ENCODE measurements around the gene ABCC3. TPM values are rescaled to one million over a fixed set of nuclear protein-coding genes. Genes with fewer than 3 reads are reported as not detected.

ABCC3 gene
- total and polyA plus RNA-seq, 4 donors: 10.3 to 46.4 (median 32.0) TPM

DNA sequence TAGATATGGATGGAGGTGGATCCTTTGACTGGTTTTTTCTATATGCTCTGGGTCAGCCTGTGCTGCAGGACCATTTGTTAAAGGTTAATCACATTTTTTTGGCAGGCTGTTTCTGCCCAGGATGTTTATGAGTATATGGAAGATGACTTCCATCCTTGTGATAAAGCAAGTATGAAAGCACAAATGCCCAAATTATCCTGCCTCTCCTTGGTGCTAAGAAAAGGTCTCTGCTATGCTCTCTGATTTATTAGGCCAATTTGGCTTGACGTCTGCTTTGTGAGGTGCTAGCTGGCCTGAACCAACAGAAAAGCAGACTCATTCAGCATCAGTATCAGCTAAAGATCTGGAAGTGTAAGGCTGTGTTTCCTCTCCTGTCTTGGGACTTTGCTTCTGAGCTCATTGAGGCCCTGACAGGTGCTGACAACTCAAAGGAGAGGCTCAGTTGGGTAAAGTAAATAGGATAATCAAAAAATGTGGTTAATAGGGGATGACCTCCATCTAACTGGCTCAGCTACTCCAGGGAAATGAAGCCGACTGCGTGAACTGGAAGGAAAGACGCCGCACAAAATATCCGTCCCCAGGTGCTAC is 57.9 kb downstream of the ABCC3 start:
- Histone ChIP-seq H3K9me3 (ENCODE audit: control insufficient read depth in 4 of 4, insufficient read depth in 3 of 4, low read length in 3 of 4) (no peaks in the 10 kb centered on the region), H3K36me3 (ENCODE audit: control insufficient read depth in 4 of 4, insufficient read depth in 4 of 4, low read length in 4 of 4) (peaks cover 22 to 39% (median 26%) of the 10 kb centered on the region in 4 donors), H3K27me3 (ENCODE audit: control insufficient read depth in 3 of 3, insufficient read depth in 3 of 3, low read length in 2 of 3) (no peaks in the 10 kb centered on the region), H3K9ac (ENCODE audit: insufficient read depth in 1 of 2, low read length in 2 of 2) (no peak overlapping the region), H3K4me1 (ENCODE audit: control insufficient read depth in 5 of 5, insufficient read depth in 5 of 5, low read length in 5 of 5) (peaks cover 0 to 29% (median 11%) of the 10 kb centered on the region in 5 donors), H3K27ac (ENCODE audit: low read depth in 1 of 2, low read length in 1 of 2) (peak overlapping the region in 1 of 2 donors; percentile 42), H3K4me3 (no peak overlapping the region)
- ATAC-seq (ENCODE audit: insufficient read depth, low FRiP score) (no peak), DNase-seq (no peak)
- 76 to 82% methylated on average over 6 of the region's 6 CpGs for WGBS, 2 donors
- TF ChIP-seq, protein P1, sequence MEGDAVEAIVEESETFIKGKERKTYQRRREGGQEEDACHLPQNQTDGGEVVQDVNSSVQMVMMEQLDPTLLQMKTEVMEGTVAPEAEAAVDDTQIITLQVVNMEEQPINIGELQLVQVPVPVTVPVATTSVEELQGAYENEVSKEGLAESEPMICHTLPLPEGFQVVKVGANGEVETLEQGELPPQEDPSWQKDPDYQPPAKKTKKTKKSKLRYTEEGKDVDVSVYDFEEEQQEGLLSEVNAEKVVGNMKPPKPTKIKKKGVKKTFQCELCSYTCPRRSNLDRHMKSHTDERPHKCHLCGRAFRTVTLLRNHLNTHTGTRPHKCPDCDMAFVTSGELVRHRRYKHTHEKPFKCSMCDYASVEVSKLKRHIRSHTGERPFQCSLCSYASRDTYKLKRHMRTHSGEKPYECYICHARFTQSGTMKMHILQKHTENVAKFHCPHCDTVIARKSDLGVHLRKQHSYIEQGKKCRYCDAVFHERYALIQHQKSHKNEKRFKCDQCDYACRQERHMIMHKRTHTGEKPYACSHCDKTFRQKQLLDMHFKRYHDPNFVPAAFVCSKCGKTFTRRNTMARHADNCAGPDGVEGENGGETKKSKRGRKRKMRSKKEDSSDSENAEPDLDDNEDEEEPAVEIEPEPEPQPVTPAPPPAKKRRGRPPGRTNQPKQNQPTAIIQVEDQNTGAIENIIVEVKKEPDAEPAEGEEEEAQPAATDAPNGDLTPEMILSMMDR (IDR thresholded peaks at IDR 0.05; ENCODE audit: control extremely low read depth, extremely low read depth): no peak

DNA sequence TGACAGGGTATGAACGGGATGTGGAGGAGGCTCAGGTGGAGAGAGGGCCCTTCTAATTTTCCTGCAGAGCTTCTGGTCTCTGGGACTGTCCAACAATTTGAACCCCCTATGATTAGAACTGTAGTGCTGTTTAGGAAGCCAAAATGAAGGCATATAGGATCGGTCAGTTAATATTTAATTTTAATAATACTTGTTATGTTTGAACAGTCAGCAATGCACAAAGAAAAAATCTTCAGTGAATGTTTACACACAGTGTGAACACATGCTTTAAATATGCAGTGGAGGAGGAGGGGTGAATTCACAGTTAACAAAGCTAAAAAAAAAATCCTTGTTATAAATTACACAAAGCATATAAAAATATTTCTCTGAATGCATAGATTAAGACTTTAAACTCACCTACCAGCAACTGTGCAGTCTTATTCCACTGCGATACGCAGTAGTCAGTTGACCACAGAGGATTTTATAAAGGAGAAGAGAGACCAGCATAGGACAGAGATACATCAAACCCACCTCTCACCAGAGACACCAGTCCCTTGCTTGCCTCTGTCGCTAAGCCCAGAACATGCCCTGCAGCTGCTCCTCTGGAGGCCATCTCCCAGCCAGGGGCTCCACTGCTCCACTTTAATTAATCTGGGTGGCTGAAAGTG is 58.5 kb downstream of the ABCC3 start:
- H3K27me3 ChIP-seq (ENCODE audit: control insufficient read depth in 3 of 3, insufficient read depth in 3 of 3, low read length in 2 of 3): no peaks in the 10 kb centered on the region
- H3K9me3 ChIP-seq (ENCODE audit: control insufficient read depth in 4 of 4, insufficient read depth in 3 of 4, low read length in 3 of 4): no peaks in the 10 kb centered on the region
- H3K27ac ChIP-seq (ENCODE audit: low read depth in 1 of 2, low read length in 1 of 2): peak overlapping the region in 1 of 2 donors; percentile 73
- H3K36me3 ChIP-seq (ENCODE audit: control insufficient read depth in 4 of 4, insufficient read depth in 4 of 4, low read length in 4 of 4): peaks cover 26 to 43% (median 31%) of the 10 kb centered on the region in 4 donors
- H3K9ac ChIP-seq (ENCODE audit: insufficient read depth in 1 of 2, low read length in 2 of 2): peak overlapping the region in 1 of 2 donors; percentile 37
- ATAC-seq (ENCODE audit: insufficient read depth, low FRiP score): no peak
- TF ChIP-seq, protein P1 (IDR thresholded peaks at IDR 0.05; ENCODE audit: control extremely low read depth, extremely low read depth): no peak
- DNase-seq: peak in 2 of 3 donors; percentile 58 to 76
- peaks cover 0 to 29% (median 11%) of the 10 kb centered on the region in 5 donors for H3K4me1 ChIP-seq (ENCODE audit: control insufficient read depth in 5 of 5, insufficient read depth in 5 of 5, low read length in 5 of 5)
- 73 to 88% methylated on average over 5 of the region's 5 CpGs for WGBS, 2 donors
- H3K4me3 ChIP-seq: no peak overlapping the region

DNA sequence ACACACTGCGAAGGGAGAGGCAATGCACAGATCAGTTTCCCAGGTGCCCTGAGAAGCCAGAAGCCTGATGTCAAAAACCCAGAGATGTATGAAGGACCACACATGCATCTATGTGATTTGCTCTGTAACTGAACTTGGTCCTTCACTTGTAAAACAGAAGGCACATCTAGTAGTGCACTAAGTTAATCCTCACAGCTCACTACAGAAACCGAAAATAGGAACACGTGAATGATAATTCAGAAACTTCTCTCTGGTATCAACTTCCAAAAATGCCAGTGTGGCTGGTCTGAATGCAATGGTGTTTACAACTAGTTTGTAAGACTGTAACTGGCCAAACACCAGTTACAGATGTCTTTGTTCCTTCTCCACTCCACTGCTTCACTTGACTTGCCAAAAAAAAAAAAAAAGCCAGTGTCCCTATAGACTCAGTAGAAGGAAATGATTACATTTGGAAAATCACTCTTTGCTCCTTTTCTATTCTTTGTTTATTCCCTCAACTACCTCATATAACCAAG is 61.7 kb downstream of the ABCC3 start:
- TF ChIP-seq, protein P1 (IDR thresholded peaks at IDR 0.05; ENCODE audit: control extremely low read depth, extremely low read depth): no peak
- DNase-seq: no peak

More for the DNA sequence above, 61.7 kb downstream of the ABCC3 start:
- Histone ChIP-seq H3K4me3 (no peak overlapping the region), H3K9ac (ENCODE audit: insufficient read depth in 1 of 2, low read length in 2 of 2) (no peak overlapping the region), H3K36me3 (ENCODE audit: control insufficient read depth in 4 of 4, insufficient read depth in 4 of 4, low read length in 4 of 4) (peaks cover 32 to 52% (median 36%) of the 10 kb centered on the region in 4 donors), H3K4me1 (ENCODE audit: control insufficient read depth in 5 of 5, insufficient read depth in 5 of 5, low read length in 5 of 5) (peaks cover 0 to 19% (median 0%) of the 10 kb centered on the region in 5 donors), H3K27me3 (ENCODE audit: control insufficient read depth in 3 of 3, insufficient read depth in 3 of 3, low read length in 2 of 3) (no peaks in the 10 kb centered on the region), H3K27ac (ENCODE audit: low read depth in 1 of 2, low read length in 1 of 2) (no peak overlapping the region), H3K9me3 (ENCODE audit: control insufficient read depth in 4 of 4, insufficient read depth in 3 of 4, low read length in 3 of 4) (no peaks in the 10 kb centered on the region)
- 86 to 88% methylated on average over 3 of the region's 3 CpGs for WGBS, 2 donors
- ATAC-seq (ENCODE audit: insufficient read depth, low FRiP score): no peak

Data from lung (tissue), 12 donors.